ENCODE results near the gene AMBRA1.
"Not testable (repeated sequence)": the region's sequence is repeated elsewhere in the genome, so short reads cannot be mapped to it uniquely, and the experiment has no call there.

AMBRA1 gene

GRCh38 chr11:46380340-46381047, 213.3 kb downstream of the AMBRA1 start:
- in situ Hi-C loops (cut with HindIII; ENCODE audit: low sequenced_read_pairs), result no loop called here
- DNase-seq (ENCODE audit: low read depth, low spot score), result peak; percentile 20
- TF ChIP-seq CTCF (IDR thresholded peaks at IDR 0.05; ENCODE audit: low read depth, low read length), result no peak
- peak overlapping the region; percentile 50 for H3K4me3 ChIP-seq (ENCODE audit: low read depth, low read length)

GRCh38 chr11:46379482-46380293, 214.1 kb downstream of the AMBRA1 start:
- DNase-seq (ENCODE audit: low read depth, low spot score); in situ Hi-C loops (cut with HindIII; ENCODE audit: low sequenced_read_pairs): not testable (repeated sequence)

GRCh38 chr11:46378811-46379481, 214.9 kb downstream of the AMBRA1 start:
- in situ Hi-C loops (cut with HindIII; ENCODE audit: low sequenced_read_pairs), result no loop called here
- no peak overlapping the region for H3K4me3 ChIP-seq (ENCODE audit: low read depth, low read length)
- no peak for TF ChIP-seq CTCF (IDR thresholded peaks at IDR 0.05; ENCODE audit: low read depth, low read length)
- no peak for DNase-seq (ENCODE audit: low read depth, low spot score)

More at GRCh38 chr11:46379482-46380293, 214.1 kb downstream of the AMBRA1 start:
- H3K4me3 ChIP-seq (ENCODE audit: low read depth, low read length), result not testable (repeated sequence)

- no peak for TF ChIP-seq CTCF (IDR thresholded peaks at IDR 0.05; ENCODE audit: low read depth, low read length)
- H3K4me3 ChIP-seq (ENCODE audit: low read depth, low read length), result no peak overlapping the region
- DNase-seq (ENCODE audit: low read depth, low spot score), result no peak
- in situ Hi-C loops (cut with HindIII; ENCODE audit: low sequenced_read_pairs), result no loop called here
Observed at GRCh38 chr11:46378296-46378695, 215.5 kb downstream of the AMBRA1 start.

GRCh38 chr11:46377831-46378230, 216.0 kb downstream of the AMBRA1 start:
- no peak for DNase-seq (ENCODE audit: low read depth, low spot score)
- TF ChIP-seq CTCF (IDR thresholded peaks at IDR 0.05; ENCODE audit: low read depth, low read length), result no peak
- in situ Hi-C loops (cut with HindIII; ENCODE audit: low sequenced_read_pairs), result no loop called here
- no peak overlapping the region for H3K4me3 ChIP-seq (ENCODE audit: low read depth, low read length)

GRCh38 chr11:46377290-46377689, 216.5 kb downstream of the AMBRA1 start:
- in situ Hi-C loops (cut with HindIII; ENCODE audit: low sequenced_read_pairs), result no loop called here
- no peak for DNase-seq (ENCODE audit: low read depth, low spot score)
- no peak overlapping the region for H3K4me3 ChIP-seq (ENCODE audit: low read depth, low read length)
- no peak for TF ChIP-seq CTCF (IDR thresholded peaks at IDR 0.05; ENCODE audit: low read depth, low read length)
